GM19240 (cell line): Measurements from ENCODE around the gene LIG4.

Source experiments
- DNase-seq: peaks from one replicate; pipeline ENCODE4 v3.0.0; 2011; ENCODE audit warnings: low spot score; ENCODE audit not compliant: insufficient read length

LIG4 gene

GRCh38 chr13:108194435-108194936 is 20.9 kb downstream of the LIG4 start:
- DNase-seq = no peak

GRCh38 chr13:108193806-108194205 is 21.5 kb downstream of the LIG4 start:
- DNase-seq = no peak

- no peak for DNase-seq
Observed at GRCh38 chr13:108190897-108191296, 24.4 kb downstream of the LIG4 start.

GRCh38 chr13:108188260-108188659 is 27.1 kb downstream of the LIG4 start:
- no peak for DNase-seq

GRCh38 chr13:108185223-108185622 is 30.1 kb downstream of the LIG4 start:
- no peak for DNase-seq

- no peak for DNase-seq
Observed at GRCh38 chr13:108182652-108183051, 32.7 kb downstream of the LIG4 start.

GRCh38 chr13:108178078-108178477 is 37.3 kb downstream of the LIG4 start:
- no peak for DNase-seq

GRCh38 chr13:108176685-108177274 is 38.6 kb downstream of the LIG4 start:
- no peak for DNase-seq

GRCh38 chr13:108168929-108169328 is 46.4 kb downstream of the LIG4 start:
- DNase-seq = no peak

- DNase-seq = no peak
Observed at GRCh38 chr13:108166078-108166477, 49.3 kb downstream of the LIG4 start.

- no peak for DNase-seq
Observed at GRCh38 chr13:108158746-108159145, 56.6 kb downstream of the LIG4 start.
